Stomach (tissue), 9 donors: ENCODE results near the gene TRERF1. TPM values are rescaled to one million over a fixed set of nuclear protein-coding genes. Genes with fewer than 3 reads are reported as not detected.

Experiments
- DNase-seq, 2 donors: peaks; one replicate each; pipeline versions ENCODE4 v3.0.0 to v3.0.0-alpha.2; 2013 to 2019
- H3K27ac ChIP-seq, 5 donors: fragments of 200-600 bp in 4 of 5; sonication (generic) in 4 of 5; one replicate each; pipeline ENCODE4 v1.5.1; 2013 to 2019; ENCODE audit warnings: mild to moderate bottlenecking in 1 of 5, moderate library complexity in 1 of 5
- H3K27me3 ChIP-seq, 3 donors: fragments of 200-600 bp; sonication (generic); one replicate each; pipeline ENCODE4 v1.5.1; 2017 to 2019; ENCODE audit warnings: mixed run types in 1 of 3
- H3K36me3 ChIP-seq, 4 donors: fragments of 200-600 bp; sonication (generic); 1 replicate in 3 of 4; 2 replicates in 1 of 4; pipeline ENCODE4 v1.5.1; 2016 to 2019
- H3K4me1 ChIP-seq, 4 donors: fragments of 200-600 bp; sonication (generic); one replicate each; pipeline ENCODE4 v1.5.1; 2016 to 2019
- H3K4me3 ChIP-seq, 4 donors: fragments of 200-600 bp; sonication (generic) in 3 of 4; one replicate each; pipeline ENCODE4 v1.5.1; 2016 to 2019; ENCODE audit warnings: mild to moderate bottlenecking in 1 of 4
- H3K9me3 ChIP-seq, 4 donors: fragments of 200-600 bp; sonication (generic); one replicate each; pipeline ENCODE4 v1.5.1; 2016 to 2019
- EP300 ChIP-seq: sonication (generic); formaldehyde crosslinking; IDR thresholded peaks from one replicate; pipeline ENCODE4 v1.6.1; 2017; ENCODE audit warnings: antibody characterized with exemption
- POLR2A ChIP-seq, 4 donors: fragments of 450-650 bp; IDR thresholded peaks; one replicate each; pipeline ENCODE4 v1.6.1; 2016; ENCODE audit warnings: antibody characterized with exemption in 4 of 4, control low read depth in 2 of 4, mild to moderate bottlenecking in 1 of 4, moderate library complexity in 1 of 4
- POLR2AphosphoS5 ChIP-seq, 3 donors: sonication (generic); formaldehyde crosslinking; IDR thresholded peaks; one replicate each; pipeline ENCODE4 v1.6.1; 2016; ENCODE audit warnings: antibody characterized with exemption in 3 of 3
- WGBS, 5 donors: extraction: QIAGEN DNeasy Blood & Tissue Kit in 3 of 5; methylation state at CpG; one replicate each; pipeline versions ENCODE4 v1.1.5 to v1.1.7; 2013 to 2018; 5-methylcytosine and 5-hydroxymethylcytosine counted together
- intact Hi-C: fragments of 100-400 bp; cut with DNase I; formaldehyde crosslinking; loops from one replicate; pipeline ENCODE4 v1.15.1; 2023; ENCODE audit warnings: low total_unique reads
- polyA plus RNA-seq, 3 donors: library from polyadenylated mRNA; stranded (reverse); fragments of 200-250 nt; gene quantifications; one replicate each; pipeline ENCODE4 v1.2.3, GENCODE V29; 2013
- total RNA-seq, 5 donors: library from RNA; depleted of rRNA; stranded (reverse); fragments of >200 nt; gene quantifications; one replicate each; pipeline versions ENCODE4 v1.1.0 to v1.2.3, GENCODE V29; 2014 to 2016
- TF ChIP-seq, protein P1 (sequence below), 7 experiments: fragments of 450-650 bp in 4 of 7; fragments of 200-600 bp in 3 of 7; sonication (generic) in 3 of 7; IDR thresholded peaks; one replicate each; pipeline ENCODE4 v1.5.1; 2016 to 2019; ENCODE audit warnings: antibody characterized with exemption in 7 of 7, control low read depth in 2 of 7, mild to moderate bottlenecking in 1 of 7
- donor health status: healthy with polysubstance abuse.
- donor health status: Bipolar disorder and iron deficiency.
- donor health status: healthy.

The TRERF1 gene
- total and polyA plus RNA-seq, 8 donors, result 2.1 to 8.1 (median 4.9) TPM

DNA sequence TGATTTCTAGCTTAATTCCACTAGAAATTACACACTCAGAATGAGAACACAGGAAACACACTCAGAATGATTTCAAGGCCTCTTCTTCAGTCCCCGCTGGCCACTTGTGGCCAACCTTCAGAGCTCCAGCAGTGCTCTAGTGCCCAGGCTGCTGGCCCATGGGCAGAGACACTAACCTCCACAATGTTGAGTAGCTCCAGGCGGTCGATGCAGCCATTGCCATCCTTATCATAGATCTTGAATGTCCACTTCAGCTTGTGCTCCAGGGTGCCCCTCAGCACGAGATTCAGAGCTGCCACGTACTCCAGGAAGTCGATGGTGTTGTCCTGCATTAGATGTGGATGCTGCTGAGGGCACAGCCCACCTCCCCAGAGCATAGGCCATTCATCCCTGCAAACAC lies 263.3 kb downstream of the TRERF1 start:
- H3K4me1 ChIP-seq, result no peaks in the 10 kb centered on the region
- WGBS, 5 donors, result 72 to 84% (median 82%) methylated on average over 6 of the region's 6 CpGs
- no peaks in the 10 kb centered on the region for H3K9me3 ChIP-seq
- intact Hi-C loops, result no loop called here
- H3K27me3 ChIP-seq, result no peaks in the 10 kb centered on the region
- no peak overlapping the region for H3K27ac ChIP-seq
- TF ChIP-seq, protein P1, sequence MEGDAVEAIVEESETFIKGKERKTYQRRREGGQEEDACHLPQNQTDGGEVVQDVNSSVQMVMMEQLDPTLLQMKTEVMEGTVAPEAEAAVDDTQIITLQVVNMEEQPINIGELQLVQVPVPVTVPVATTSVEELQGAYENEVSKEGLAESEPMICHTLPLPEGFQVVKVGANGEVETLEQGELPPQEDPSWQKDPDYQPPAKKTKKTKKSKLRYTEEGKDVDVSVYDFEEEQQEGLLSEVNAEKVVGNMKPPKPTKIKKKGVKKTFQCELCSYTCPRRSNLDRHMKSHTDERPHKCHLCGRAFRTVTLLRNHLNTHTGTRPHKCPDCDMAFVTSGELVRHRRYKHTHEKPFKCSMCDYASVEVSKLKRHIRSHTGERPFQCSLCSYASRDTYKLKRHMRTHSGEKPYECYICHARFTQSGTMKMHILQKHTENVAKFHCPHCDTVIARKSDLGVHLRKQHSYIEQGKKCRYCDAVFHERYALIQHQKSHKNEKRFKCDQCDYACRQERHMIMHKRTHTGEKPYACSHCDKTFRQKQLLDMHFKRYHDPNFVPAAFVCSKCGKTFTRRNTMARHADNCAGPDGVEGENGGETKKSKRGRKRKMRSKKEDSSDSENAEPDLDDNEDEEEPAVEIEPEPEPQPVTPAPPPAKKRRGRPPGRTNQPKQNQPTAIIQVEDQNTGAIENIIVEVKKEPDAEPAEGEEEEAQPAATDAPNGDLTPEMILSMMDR (IDR thresholded peaks at IDR 0.05), result no peak
- TF ChIP-seq POLR2AphosphoS5 (IDR thresholded peaks at IDR 0.05) (no peak), EP300 (no peak), POLR2A (IDR thresholded peaks at IDR 0.05) (no peak)
- H3K4me3 ChIP-seq, result no peak overlapping the region
- DNase-seq, result no peak
- no peaks in the 10 kb centered on the region for H3K36me3 ChIP-seq

DNA sequence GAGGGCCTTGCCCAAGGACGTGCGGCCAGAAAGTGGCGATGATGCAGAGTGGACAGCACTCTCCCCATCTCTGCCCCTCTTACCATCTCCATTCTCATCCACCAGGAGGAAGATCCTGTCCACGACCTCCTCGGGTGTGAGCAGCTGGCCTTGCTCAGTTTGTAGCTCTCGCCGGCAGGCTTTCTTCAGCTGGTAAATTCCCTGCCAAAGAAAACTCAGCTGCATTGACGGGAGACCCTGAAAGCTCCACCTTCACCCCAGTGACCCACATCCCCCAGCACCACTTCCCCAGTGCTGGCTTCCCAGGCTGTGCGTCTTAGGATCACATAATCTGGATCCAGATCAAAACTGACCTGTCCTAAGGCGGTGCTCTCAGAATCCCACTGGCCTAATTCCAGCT lies 266.1 kb downstream of the TRERF1 start:
- no peak overlapping the region for H3K27ac ChIP-seq
- no peaks in the 10 kb centered on the region for H3K36me3 ChIP-seq
- no peak overlapping the region for H3K4me3 ChIP-seq
- intact Hi-C loops, result no loop called here
- DNase-seq, result peak in 1 of 2 donors; percentile 44
- TF ChIP-seq POLR2A (IDR thresholded peaks at IDR 0.05), result no peak
- no peak for TF ChIP-seq POLR2AphosphoS5 (IDR thresholded peaks at IDR 0.05)
- TF ChIP-seq, protein P1 (IDR thresholded peaks at IDR 0.05), result no peak
- TF ChIP-seq EP300, result no peak
- H3K9me3 ChIP-seq, result no peaks in the 10 kb centered on the region
- H3K4me1 ChIP-seq, result no peaks in the 10 kb centered on the region
- no peaks in the 10 kb centered on the region for H3K27me3 ChIP-seq
- WGBS, 5 donors, result 57 to 74% (median 65%) methylated on average over 9 to 10 of the region's 10 CpGs

GRCh38 chr6:42184475-42184874 lies 267.3 kb downstream of the TRERF1 start:
- TF ChIP-seq POLR2A (IDR thresholded peaks at IDR 0.05) (no peak), EP300 (no peak), POLR2AphosphoS5 (IDR thresholded peaks at IDR 0.05) (no peak)
- TF ChIP-seq, protein P1 (IDR thresholded peaks at IDR 0.05), result no peak
- intact Hi-C loops, result no loop called here
- H3K4me3 ChIP-seq, result no peak overlapping the region
- H3K27me3 ChIP-seq, result peaks cover 0 to 3% (median 0%) of the 10 kb centered on the region in 3 donors
- H3K36me3 ChIP-seq, result no peaks in the 10 kb centered on the region
- no peaks in the 10 kb centered on the region for H3K9me3 ChIP-seq
- H3K27ac ChIP-seq, result no peak overlapping the region
- 87 to 100% (median 88%) methylated on average over 3 to 4 of the region's 4 CpGs for WGBS, 5 donors
- no peak for DNase-seq
- H3K4me1 ChIP-seq, result no peaks in the 10 kb centered on the region

GRCh38 chr6:42182101-42182500 lies 269.6 kb downstream of the TRERF1 start:
- Histone ChIP-seq H3K27me3 (peaks cover 0 to 22% (median 3%) of the 10 kb centered on the region in 3 donors), H3K9me3 (no peaks in the 10 kb centered on the region), H3K27ac (no peak overlapping the region), H3K36me3 (no peaks in the 10 kb centered on the region), H3K4me1 (peaks cover 0 to 6% (median 3%) of the 10 kb centered on the region in 4 donors), H3K4me3 (no peak overlapping the region)
- intact Hi-C loops, result no loop called here
- DNase-seq, result peak in 1 of 2 donors; percentile 47
- 42 to 72% (median 55%) methylated on average over 5 of the region's 5 CpGs for WGBS, 5 donors
- TF ChIP-seq POLR2AphosphoS5 (IDR thresholded peaks at IDR 0.05) (no peak), POLR2A (IDR thresholded peaks at IDR 0.05) (no peak), EP300 (no peak)
- TF ChIP-seq, protein P1 (IDR thresholded peaks at IDR 0.05), result no peak
